SK-N-MC (cell line): Measurements from ENCODE around the gene ACE.

Source experiments
- EZH2 ChIP-seq: fragments of 200-600 bp; sonication (generic); IDR thresholded peaks from one replicate; pipeline ENCODE4 v1.6.1; 2017; ENCODE audit warnings: antibody characterized with exemption
- FOXP2 ChIP-seq: optimal IDR thresholded peaks from 2 replicates; pipeline ENCODE3; 2011; ENCODE audit warnings: mild to moderate bottlenecking, moderate library complexity; ENCODE audit not compliant: insufficient read depth; ENCODE audit errors: extremely low read length, control extremely low read depth
- POLR2AphosphoS5 ChIP-seq: IDR thresholded peaks from 2 replicates; pipeline ENCODE4 v1.6.1; 2012; ENCODE audit warnings: mild to moderate bottlenecking, low read depth, low read length, borderline replicate concordance

GRCh38 chr17:63482509-63482908, 5.6 kb downstream of the ACE start:
- no peak for TF ChIP-seq EZH2
- no peak for TF ChIP-seq POLR2AphosphoS5
- TF ChIP-seq FOXP2 = no peak
